ENCODE results near the gene ZNF398.
"Not testable (repeated sequence)": the region's sequence is repeated elsewhere in the genome, so short reads cannot be mapped to it uniquely, and the experiment has no call there.

ZNF398 gene, protein sequence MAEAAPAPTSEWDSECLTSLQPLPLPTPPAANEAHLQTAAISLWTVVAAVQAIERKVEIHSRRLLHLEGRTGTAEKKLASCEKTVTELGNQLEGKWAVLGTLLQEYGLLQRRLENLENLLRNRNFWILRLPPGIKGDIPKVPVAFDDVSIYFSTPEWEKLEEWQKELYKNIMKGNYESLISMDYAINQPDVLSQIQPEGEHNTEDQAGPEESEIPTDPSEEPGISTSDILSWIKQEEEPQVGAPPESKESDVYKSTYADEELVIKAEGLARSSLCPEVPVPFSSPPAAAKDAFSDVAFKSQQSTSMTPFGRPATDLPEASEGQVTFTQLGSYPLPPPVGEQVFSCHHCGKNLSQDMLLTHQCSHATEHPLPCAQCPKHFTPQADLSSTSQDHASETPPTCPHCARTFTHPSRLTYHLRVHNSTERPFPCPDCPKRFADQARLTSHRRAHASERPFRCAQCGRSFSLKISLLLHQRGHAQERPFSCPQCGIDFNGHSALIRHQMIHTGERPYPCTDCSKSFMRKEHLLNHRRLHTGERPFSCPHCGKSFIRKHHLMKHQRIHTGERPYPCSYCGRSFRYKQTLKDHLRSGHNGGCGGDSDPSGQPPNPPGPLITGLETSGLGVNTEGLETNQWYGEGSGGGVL

DNA sequence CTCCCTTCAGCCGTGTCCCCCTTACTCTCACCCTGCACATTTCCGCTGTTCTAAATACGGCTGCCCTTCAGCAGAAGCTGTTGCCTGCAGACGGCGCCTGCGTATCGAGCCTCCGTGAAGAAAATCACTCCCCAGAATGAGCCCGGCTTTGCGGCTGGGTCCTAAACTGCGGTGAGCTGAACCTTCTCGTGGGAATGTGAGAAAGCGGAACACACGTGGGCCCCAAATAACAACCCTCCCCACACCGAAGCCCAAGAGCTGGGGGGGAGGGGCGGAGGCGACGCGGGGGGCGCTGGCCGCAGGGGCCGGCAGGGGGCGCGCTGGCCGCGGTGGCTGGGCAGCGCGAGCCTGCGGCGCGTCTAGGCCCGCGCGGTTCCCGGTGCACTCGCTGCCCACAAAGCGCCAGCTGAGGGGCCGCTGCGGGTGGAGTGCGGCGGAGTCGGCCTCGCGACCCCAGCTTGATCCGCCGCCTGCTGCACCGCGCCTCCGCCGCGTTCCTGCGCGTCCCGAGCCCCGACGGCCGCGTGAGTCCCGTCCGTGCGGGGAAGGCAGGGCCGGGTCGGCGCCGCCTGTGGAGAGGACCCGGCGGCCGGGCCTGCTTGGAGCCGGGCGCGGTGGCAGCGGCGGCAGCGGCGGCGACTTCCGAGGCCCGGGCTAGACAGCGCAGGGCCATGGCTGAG is at the start of gene ZNF398:
Gene ZNF398 (plus strand): TSS at position 382 of the 680 bp plus-strand sequence. CDS start 290 bp downstream, at position 672.
- DNase-seq (ENCODE audit: low read depth in 2 of 2): peak; percentile 47 to 72

DNA sequence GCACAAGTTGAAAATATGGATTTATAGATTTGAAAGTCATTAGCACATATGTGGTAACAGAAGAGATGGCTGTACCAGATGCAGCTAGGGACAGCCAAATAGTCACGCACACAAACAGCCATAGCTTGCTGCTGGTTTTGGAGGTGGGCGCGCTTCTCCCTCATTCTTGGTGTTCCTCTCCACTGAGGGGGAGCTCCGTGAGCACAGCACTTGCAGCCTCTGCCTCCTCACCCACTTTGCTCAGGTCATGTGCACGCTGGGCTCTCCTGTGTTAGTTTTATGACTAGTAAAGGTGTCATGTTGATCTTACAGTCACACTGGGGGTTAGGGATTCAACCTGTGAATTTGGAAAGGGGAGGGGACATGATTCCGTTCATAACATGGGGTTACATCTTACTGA is 48.2 kb upstream of the ZNF398 start:
- no peak for DNase-seq (ENCODE audit: low read depth in 2 of 2)

DNA sequence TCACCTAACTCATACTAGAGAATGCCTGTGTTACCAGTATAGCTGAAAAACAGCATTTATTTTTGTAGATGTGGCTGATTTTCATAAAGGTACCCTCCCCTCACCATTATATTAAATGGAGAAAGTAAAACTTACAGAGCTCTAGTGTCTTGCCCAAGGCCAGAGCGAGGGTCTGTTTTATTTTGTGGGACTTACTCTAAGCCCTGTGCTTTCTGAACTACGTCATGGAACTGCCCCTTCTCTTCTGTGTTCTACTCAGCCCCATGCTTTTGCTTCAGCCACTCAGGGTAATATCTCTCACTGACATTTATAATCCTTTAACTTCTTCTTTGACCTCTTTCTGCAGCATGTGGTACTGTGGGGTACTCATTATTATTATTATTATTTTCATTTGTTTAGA is 46.4 kb upstream of the ZNF398 start:
- DNase-seq (ENCODE audit: low read depth in 2 of 2): no peak

DNA sequence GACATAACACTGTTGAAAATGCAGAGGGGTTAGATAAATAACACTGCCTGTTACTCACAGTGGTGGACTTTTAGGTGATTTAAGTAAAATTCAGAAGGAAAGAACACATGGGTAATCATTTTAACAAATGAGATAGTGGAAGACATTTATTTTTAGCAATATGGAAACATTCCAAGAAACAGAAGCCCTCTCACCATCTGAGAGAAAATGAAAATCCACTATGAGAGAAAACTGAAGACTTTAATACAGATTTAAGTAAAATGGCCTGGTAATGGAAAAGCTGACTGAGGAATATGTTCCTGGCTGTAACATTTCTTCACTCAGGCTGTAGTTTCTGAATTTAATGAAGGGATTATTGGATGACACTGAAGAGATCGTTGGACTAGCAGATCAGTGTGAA is 44.6 kb upstream of the ZNF398 start:
- DNase-seq (ENCODE audit: low read depth in 2 of 2): no peak

DNA sequence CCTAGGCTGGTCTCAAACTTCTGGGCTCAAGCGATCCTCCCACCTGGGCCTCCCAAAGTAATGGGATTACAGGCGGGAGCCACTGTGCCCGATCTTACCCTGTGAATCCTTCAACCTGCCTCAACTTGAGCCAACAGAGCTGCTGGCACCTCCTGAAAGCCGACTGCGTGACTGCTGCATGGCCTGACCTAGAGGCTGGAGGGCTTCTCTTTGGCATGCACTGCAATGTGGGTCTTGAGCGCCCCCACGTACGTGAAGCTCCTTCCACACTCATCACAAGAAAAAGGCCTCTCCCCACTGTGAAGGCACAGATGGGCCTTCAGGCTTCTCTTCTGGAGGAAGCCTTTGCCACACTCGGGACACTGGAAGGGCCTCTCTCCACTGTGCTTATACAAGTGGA is 43.8 kb upstream of the ZNF398 start:
- no peak for DNase-seq (ENCODE audit: low read depth in 2 of 2)

DNA sequence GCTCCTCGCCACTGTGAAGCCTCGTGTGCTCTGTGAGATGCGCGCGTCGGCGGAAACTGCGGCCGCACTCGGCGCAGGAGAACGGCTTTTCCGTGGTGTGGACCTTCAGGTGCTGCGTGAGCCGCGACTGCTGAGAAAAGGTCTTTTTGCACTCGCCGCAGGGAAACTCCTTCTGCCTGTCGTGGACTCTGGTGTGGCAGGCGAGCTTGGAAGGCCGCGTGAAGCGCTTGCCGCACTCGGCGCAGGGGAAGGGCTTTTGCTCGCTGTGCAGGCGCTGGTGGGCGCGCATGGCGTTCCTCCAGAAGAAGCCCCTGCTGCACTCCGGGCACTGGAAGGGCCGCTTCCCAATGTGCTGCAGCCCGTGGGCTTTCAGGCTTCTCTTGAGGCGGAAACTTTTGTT is 43.0 kb upstream of the ZNF398 start:
- no peak for DNase-seq (ENCODE audit: low read depth in 2 of 2)

DNA sequence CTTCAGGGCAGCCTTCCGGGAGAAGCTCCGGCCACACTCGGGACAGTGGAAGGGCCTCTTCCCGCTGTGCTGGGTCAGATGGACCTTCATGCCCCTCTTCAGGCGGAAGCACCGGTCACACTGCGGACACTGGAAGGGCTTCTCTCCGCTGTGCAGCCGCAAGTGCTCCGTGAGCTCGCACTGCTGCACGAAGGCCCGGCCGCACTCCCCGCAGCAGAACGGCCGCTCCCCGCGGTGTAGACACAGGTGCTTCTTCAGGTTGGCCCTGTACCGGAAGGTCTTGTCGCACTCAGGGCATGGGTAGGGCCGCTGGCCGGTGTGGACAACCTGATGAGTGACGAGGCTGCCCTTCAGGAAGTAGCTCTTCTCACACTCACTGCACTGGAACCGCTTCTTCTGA is 42.5 kb upstream of the ZNF398 start:
- DNase-seq (ENCODE audit: low read depth in 2 of 2): no peak

DNA sequence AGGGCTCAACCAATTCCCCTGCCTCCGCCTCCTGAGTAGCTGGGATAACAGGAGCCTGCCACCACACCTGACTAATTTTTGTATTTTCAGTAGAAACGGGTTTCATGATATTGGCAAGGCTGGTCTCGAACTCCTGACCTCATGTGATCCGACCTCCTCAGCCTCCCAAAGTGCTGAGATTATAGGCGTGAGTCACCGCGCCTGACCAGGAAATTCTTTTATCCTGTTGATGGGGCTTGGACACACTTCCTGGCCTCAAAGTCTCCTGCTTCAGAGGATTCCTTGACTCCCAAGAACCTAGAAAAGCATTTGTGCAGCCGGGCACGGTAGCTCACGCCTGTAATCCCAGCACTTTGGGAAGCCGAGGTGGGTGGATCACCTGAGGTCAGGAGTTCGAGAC is 37.3 kb upstream of the ZNF398 start:
- DNase-seq (ENCODE audit: low read depth in 2 of 2): no peak

DNA sequence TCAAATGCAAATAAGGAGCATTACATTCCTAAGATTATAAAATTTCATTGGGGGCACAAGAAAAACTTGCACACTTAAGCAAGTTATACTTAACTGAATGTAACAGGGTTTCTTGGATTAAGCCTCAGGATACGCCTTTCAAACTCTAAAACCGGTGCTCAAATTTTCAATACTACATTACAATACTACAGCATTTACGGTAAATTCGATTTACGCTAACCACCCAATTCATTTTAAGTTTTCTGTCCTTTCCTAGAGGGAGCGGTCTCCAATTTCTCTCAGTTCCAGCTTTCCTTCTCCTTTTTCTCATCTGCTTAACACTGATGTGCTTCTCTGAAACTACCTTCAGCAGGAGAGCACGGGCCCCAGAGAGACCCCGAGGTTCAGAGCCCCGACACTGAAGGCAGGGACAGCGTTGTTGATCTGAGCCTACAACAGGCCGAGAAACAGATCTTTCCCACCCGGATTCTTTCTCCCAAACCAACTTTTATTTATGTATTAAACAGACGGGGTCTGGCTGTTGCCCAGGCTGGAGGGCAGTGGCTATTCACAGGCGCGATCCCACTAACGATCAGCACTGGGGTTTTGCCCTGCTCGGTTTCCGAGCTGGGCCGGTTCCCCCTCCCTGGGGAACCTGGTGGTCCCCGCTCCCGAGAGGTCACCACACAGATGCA is 21.9 kb upstream of the ZNF398 start:
- no peak for DNase-seq (ENCODE audit: low read depth in 2 of 2)

DNA sequence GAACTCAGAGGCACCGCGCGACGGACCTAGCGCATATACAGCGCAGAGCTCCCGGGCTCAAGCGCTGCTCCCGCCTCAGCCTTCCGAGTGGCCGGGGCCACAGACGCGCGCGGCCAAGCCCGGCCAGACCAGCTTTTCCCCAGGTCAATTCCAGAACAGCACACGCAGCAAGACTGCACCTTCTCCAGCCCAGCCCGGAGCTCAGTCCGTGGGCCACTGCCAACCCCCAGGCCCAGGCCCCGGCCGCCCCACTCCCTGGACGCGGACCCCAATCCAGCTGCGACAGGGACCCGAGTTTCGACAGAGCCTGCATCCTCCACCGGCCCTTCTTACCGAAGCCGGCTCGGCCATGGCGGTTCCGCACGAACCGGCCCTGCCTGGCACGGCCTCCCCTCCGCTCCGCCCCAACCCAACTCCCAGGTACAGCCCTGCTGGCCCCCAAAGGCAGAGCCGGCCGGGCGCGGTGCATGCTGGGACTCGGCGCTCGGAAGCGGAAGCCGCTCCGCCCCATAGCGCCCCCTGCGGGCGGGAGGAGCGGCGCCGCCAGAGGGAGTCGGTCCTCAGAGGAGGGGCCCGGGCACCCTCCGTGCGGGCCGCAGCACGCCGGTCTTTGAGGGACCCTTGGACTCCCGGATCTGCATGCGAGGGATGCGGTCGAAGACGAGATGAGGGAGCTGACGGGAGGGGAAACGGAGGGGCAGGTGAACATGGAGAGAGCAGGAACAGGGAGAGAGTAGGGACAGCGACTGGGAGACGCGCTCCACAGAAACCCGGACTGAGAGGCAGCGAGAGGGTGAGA is 21.2 kb upstream of the ZNF398 start, which contains the start of gene ZNF425:
Gene ZNF425 (minus strand): TSS at position 462 of the 799 bp plus-strand sequence. CDS start 111 bp downstream, at position 351.
- peak; percentile 85 to 92 for DNase-seq (ENCODE audit: low read depth in 2 of 2)

DNA sequence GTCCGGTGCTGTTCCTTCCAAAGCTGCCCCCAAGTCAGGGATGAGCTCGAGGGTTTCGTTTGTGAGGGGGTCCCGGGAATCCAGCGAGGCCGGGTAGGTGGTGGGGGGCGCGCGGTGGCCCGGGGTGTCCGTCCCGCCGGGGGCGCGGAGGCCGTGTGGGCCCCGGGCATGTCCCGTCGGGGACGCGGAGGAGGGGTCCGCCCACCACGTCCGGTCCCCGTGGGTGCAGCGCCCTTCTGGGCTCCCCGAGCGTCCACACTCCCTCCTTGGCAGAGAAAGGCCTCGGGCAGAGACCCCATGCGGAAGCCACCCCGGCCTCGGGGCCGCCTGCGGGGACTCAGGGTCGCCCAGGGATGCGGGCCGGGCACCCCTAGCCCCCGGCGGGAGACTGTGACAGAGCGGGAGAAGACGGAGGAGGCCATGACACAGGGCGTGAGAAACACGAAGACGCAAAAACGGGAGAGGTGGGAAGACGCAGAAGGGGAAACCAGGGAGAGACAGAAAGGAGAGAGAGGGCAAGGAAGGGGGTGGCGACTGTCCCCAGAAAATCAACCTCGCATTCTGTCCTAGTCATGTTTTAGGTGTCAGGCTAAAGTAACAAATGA is 20.5 kb upstream of the ZNF398 start:
- DNase-seq (ENCODE audit: low read depth in 2 of 2): peak; percentile 47 to 64

DNA sequence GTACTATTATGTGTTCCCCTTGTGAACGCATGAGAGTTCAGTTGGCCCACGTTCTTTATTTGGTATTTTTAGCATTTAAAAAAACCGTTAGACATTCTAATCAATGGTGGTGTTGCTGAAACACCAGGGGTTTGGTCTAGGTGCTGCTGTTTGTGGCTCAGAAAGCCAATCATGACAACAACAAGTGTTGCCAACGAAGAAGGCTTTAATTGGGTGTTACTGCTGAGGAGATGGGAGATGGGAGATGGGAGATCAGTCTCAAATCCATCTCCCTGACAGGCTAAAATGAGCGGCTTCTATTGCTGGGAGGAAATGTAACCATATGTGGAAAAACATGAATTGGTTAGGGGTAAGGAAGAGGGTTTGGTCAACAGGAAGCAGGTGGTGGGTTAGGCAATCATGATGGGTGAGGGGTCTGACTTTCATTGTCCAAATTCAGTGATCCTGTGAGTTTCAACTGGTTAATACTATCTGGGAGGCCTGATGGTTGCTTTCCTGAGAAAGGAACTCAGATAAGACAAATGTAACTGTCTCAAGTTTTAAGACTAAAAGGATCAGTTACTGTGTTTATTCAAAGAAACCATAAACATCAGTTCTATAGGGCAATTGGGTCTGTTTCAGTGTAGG is 16.6 kb upstream of the ZNF398 start:
- no peak for DNase-seq (ENCODE audit: low read depth in 2 of 2)

DNA sequence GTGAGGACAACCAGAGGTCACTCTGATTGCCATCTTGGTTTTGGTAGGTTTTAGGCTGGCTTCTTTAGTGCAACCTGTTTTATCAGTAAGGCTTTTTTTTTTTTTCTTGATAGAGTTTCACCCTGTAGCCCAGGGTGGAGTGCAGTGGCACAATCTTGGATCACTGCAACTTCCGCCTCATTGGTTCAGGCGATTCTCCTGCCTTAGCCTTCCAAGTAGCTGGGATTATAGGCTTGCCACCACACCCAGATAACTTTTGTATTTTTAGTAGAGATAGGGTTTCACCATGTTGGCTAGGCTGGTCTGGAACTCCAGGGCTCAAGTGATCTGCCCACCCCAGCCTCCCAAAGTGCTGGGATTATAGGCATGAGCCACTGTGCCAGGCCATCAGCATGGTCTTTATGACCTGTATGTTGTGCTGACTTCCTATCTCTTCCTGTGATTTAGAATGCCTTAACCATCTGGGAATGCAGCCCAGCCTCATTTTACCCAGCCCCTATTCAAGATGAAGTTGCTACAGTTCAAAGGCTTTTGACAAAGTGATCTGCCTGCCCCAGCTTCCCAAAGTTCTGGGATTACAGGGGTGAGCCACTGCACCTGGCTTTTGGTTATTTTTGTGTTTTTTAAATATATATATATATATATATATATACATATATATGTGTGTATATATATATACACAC is 14.1 kb upstream of the ZNF398 start:
- DNase-seq (ENCODE audit: low read depth in 2 of 2): no peak

DNA sequence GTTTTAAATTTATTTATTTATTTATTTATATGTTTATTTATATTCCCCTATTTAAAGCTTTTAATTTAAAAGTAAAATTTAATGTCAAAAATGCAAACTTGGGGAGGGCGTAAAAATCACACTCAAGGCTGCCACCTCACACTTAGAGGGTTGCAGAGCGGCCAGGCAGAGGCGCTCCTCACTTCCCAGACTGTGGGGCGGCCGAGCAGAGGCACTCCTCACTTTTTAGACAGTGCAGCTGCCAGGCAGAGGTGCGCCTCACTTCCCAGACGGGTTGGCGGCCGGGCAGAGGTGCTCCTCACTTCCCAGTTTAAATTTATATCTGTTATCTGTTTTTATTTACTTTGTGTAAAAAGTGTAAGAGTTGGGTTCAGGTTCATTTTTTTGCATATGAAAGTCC is 11.1 kb upstream of the ZNF398 start:
- no peak for DNase-seq (ENCODE audit: low read depth in 2 of 2)

DNA sequence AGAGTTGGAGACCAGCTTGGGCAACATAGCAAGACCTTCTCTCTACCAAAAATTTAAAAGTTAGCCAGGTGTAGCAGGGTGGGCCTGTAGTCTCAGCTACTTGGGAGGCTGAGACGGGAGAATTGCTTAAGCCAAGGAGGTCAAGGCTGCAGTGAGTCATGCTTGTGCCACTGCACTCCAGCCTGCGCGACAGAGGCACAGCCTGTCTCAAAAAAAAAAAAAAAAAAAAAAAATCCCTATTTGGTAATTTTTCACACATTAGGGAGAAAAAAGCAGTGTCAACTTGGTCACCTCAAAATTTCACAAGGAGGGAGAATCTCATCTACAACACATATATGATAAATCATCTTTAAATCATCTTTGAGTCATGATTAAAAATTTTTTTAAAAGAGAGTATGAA is 6.4 kb upstream of the ZNF398 start:
- DNase-seq (ENCODE audit: low read depth in 2 of 2): no peak

DNA sequence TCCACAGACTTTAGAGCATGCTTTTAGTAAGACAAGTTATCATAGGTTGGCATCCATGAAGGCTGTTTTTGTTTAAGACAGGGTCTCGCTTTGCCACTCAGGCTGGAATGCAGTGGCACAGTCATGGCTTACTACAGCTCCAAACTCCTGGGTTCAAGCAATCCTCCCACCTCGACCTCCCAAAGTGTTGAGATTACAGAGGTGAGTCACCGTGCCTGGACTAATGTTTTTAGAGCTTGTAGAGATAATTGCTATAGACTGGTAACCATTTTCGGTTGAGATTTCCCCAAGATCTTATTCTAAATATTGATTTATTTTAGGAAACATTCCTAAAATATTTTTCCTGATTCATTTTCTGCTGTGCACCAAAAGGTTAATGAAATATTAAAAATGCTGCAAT is 5.4 kb upstream of the ZNF398 start:
- DNase-seq (ENCODE audit: low read depth in 2 of 2): no peak

DNA sequence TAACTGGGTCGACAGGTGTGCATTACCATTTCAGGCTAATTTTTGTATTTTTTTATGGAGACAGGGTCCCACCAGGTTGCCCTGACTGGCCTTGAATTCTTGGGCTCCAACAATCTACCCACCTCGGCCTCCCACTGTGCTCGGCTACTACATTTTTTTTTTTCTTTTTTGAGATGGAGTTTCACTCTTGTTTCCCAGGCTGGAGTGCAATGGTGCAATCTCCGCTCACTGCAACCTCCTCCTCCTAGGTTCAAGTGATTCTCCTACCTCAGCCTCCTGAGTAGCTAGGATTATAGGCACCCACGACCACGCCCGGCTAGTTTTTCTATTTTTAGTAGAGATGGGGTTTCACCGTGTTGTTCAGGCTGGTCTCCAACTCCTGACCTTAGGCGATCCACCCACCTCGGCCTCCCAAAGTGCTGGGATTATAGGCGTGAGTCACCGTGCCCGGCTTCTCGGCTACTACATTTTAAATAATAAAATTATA is 2.8 kb upstream of the ZNF398 start:
- DNase-seq (ENCODE audit: low read depth in 2 of 2): not testable (repeated sequence)

DNA sequence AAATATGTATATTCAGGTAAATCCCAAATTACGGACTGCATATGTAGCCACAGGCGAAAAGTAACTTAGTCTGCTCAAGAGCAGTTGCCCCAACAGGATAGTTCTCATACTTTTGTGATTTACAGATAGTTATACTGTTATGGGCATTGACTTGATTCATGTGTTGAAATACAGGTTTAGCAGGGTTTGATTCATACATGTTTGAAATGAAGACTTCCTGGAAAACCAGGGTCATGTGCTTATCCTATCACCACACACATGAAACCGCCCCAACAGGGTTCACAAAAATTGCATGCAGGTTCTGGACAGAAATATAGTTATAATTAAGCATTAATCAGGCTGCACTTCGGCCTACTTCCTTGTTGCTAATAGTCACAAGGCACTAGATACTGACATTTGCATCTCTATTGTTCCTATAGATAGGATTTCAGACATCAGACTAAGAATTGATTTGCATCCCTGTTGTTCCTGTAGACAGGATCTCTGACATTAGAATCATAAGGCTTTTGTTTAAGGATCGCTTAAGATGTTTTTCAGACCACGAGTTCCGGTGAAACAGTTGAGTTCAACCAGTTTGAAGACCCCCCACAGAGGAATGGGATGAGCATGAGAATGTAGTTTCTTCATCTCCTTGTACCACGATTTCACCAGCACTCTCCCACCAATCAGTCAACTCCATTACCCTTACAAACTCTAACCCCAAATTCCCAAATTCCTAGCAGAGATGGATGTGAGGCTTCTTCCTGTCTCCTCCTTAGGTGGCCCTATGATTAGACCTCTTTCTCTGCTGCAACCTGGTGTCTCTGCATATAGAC is 2.0 kb upstream of the ZNF398 start:
- no peak for DNase-seq (ENCODE audit: low read depth in 2 of 2)

Measured in stimulated activated CD4-positive, alpha-beta T cell treated with anti-CD3 and anti-CD28 coated beads, Interleukin-15, amount 100 ng/mL, for 48 hours (primary cell).